ENCODE results near the gene PCP2. TPM values are rescaled to one million over a fixed set of nuclear protein-coding genes. Genes with fewer than 3 reads are reported as not detected.

The PCP2 gene
- not detected for total RNA-seq

DNA sequence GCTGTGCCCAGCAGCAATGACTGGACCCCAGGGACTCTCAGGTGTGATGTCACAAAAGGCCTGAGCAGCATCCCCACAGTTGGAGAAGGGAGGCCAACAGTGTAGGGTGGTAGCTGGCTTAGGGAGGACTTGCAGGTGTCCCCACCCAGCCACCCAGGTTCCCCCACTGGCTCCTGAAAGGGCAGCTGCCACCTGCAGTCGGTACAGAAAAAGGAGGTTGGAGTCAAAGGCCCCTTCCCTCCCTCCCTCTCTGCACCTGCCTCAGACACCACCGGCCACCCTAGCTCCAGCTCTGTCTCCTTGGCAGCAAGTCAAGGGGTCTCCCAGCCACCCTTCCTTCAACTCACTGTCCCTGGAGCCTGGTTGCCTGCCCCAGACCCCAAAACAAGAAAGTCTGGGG, at the start of gene PCP2:
TSS of gene PCP2 (minus strand) at position 22 of the 400 bp plus-strand sequence. CDS start 262 bp downstream, outside the sequence.

GRCh38 chr19:7680606-7681339, 47.3 kb upstream of the PCP2 start, which contains the start of gene TRAPPC5:
Gene TRAPPC5, plus strand, starts transcription at chr19:7680833. Its CDS starts 1,421 bp downstream, at chr19:7682254.

GRCh38 chr19:7676854-7677253, 43.3 kb upstream of the PCP2 start, which contains the start of gene MCEMP1:
Gene MCEMP1, plus strand, starts transcription at chr19:7677090. Its CDS starts 31 bp downstream, at chr19:7677121.

GRCh38 chr19:7668842-7669241, 35.3 kb upstream of the PCP2 start, which contains the start of gene RETN:
Gene RETN, plus strand, starts transcription at chr19:7669049. Its CDS starts 278 bp downstream, at chr19:7669327.

GRCh38 chr19:7636691-7637373, 3.3 kb upstream of the PCP2 start, which contains the start of gene STXBP2:
Gene STXBP2, plus strand, starts transcription at chr19:7637110. Its CDS starts 40 bp downstream, at chr19:7637150.

DNA sequence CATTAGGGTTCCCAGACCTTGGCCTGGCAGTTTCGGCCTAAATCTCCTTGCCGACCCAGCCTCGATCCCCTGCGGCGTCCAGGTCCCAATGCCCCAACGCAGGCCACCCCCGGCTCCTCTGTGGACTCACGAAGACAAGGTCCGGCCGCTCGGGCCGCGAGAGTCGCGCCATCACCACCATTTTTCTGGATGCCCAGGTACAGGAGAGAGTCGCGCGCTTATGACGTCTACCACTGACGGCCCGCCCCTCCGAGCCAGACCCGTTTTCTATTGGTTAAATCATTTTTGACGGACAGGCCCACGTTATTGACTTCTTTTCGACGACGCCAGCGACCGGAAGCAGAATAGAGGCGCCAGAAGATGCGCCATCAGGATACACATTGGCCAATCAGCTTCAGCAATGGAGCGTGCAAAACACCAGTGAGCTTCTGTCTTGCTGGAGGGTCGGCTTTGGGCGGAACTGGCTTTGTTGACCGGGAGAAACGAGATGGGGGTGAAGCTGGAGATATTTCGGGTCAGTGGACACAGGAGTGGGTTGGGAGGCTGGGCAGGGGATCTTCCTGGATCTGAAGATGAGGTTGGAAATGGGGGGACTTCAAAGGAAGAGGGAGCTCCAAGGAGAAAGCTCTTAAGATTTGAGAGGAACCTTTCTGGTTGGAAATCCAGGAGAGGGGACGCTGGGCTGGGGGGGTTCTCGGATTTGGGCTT, 4.0 kb downstream of the PCP2 start, which contains the start of the genes PET100 and XAB2:
TSS of gene PET100 (plus strand) at position 447 of the 708 bp plus-strand sequence. CDS start at position 488, 41 bp downstream.
TSS of gene XAB2 (minus strand) at position 199 of the 708 bp plus-strand sequence. CDS start at position 181, 18 bp downstream.

GRCh38 chr19:7595466-7596133, 37.9 kb downstream of the PCP2 start, which contains the start of gene CAMSAP3:
Gene CAMSAP3, plus strand, starts transcription at chr19:7595863. Its CDS starts 140 bp downstream, at chr19:7596003.

Small RNA genes within 50 kb of the gene (small RNA-seq; reads per million reads assigned to genes)
- gene MIR6792 (ENCODE audit: low replicate concordance) = not detected

Other genes with a start within 250 kb of the PCP2 start
- gene PEX11G, start 144.7 kb downstream of the PCP2 start, total RNA-seq = 4.7 TPM
- 34.9 TPM for gene ZNF358, start 117.6 kb downstream of the PCP2 start, total RNA-seq
- 21.1 TPM for gene MCOLN1, start 111.1 kb downstream of the PCP2 start, total RNA-seq
- gene PNPLA6, start 98.0 kb downstream of the PCP2 start, total RNA-seq = 52.2 TPM
- 13.0 TPM for gene CAMSAP3, start 37.9 kb downstream of the PCP2 start, total RNA-seq
- 61.0 TPM for gene XAB2, start 4.2 kb downstream of the PCP2 start, total RNA-seq
- gene PET100, start 3.9 kb downstream of the PCP2 start, total RNA-seq = 22.0 TPM
- 55.6 TPM for gene STXBP2, start 3.4 kb upstream of the PCP2 start, total RNA-seq
- 6.5 TPM for gene RETN, start 35.3 kb upstream of the PCP2 start, total RNA-seq
- 0.64 TPM for gene MCEMP1, start 43.4 kb upstream of the PCP2 start, total RNA-seq
- 66.3 TPM for gene TRAPPC5, start 47.1 kb upstream of the PCP2 start, total RNA-seq
- 0.23 TPM for gene FCER2, start 68.4 kb upstream of the PCP2 start, total RNA-seq
- 0.29 TPM for gene CLEC4G, start 98.4 kb upstream of the PCP2 start, total RNA-seq
- 4.8 TPM for gene CD209, start 113.8 kb upstream of the PCP2 start, total RNA-seq
- 2.7 TPM for gene CLEC4M, start 129.5 kb upstream of the PCP2 start, total RNA-seq
- 15.4 TPM for gene EVI5L, start 196.5 kb upstream of the PCP2 start, total RNA-seq
- 1.9 TPM for gene PRR36, start 240.7 kb upstream of the PCP2 start, total RNA-seq